ENCODE data around the gene KRT9.
"Not testable (repeated sequence)": the region's sequence is repeated elsewhere in the genome, so short reads cannot be mapped to it uniquely, and the experiment has no call there.

The KRT9 gene

DNA sequence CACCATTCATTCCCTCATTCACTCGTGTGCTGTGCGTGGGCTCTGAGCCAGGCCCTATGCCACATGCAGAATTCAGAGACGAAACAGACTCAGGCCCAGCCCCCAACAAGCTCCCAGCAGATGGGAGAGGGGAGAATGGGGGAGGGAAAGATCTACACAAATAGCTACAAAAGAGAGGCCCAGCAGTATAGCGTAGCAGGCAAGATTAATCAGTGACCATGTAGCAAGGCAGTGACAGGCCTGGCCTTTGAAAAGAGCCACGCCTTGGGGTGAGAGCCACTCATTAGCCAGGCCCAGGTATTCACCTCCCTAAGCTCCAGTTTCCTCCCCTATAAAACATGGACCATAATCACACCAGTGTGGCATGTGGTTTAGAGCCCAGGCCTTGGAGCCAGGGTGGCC lies 27.4 kb downstream of the KRT9 start:
- DNase-seq = peak; percentile 52

DNA sequence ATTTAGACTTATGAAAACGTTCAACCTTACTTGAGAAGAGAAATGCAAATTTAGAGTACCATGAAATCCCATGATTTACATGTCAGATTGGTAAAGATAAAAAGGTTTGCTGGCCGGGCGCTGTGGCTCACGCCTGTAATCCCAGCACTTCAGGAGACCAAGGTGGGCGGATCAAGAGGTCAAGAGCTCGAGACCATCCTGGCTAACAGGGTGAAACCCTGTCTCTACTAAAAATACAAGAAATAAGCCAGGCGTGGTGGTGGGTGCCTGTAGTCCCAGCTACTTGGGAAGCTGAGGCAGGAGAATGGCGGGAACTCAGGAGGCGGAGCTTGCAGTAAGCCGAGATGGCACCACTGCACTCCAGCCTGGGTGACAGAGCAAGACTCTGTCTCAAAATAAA lies 29.1 kb downstream of the KRT9 start:
- DNase-seq = not testable (repeated sequence)

GRCh38 chr17:41542357-41542756 lies 29.5 kb downstream of the KRT9 start:
- no peak for DNase-seq

GRCh38 chr17:41540921-41541625 lies 30.8 kb downstream of the KRT9 start:
- DNase-seq = no peak

- DNase-seq = peak; percentile 62
Observed at GRCh38 chr17:41539979-41540701, 31.7 kb downstream of the KRT9 start.

DNA sequence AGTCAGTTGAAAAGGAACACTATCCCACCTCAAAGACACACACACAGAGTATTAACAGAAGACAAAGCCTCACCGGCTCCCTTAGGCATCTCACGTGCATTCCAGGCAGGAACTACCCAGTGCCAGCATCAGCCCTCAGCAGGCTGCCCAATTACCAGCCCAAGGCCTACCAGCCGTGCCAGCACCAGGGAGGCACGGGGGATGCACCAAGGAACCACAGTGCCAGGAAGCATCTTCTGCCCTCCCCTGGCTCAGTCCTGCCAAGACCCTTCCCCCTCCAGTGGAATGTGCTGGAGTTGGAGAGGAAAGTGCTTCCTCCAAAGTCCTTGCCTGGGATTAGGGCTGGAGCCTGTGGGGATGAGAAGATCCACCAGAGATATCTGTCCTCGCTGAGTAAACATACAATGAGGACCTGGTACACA lies 32.8 kb downstream of the KRT9 start:
- no peak for DNase-seq

- no peak for DNase-seq
Observed at GRCh38 chr17:41538565-41538991, 33.3 kb downstream of the KRT9 start.

- DNase-seq = no peak
Observed at GRCh38 chr17:41537990-41538389, 33.9 kb downstream of the KRT9 start.

- no peak for DNase-seq
Observed at GRCh38 chr17:41537614-41537954, 34.3 kb downstream of the KRT9 start.

GRCh38 chr17:41536741-41537613 lies 34.9 kb downstream of the KRT9 start:
- no peak for DNase-seq

GRCh38 chr17:41535764-41536481 lies 35.9 kb downstream of the KRT9 start:
- DNase-seq = no peak

DNA sequence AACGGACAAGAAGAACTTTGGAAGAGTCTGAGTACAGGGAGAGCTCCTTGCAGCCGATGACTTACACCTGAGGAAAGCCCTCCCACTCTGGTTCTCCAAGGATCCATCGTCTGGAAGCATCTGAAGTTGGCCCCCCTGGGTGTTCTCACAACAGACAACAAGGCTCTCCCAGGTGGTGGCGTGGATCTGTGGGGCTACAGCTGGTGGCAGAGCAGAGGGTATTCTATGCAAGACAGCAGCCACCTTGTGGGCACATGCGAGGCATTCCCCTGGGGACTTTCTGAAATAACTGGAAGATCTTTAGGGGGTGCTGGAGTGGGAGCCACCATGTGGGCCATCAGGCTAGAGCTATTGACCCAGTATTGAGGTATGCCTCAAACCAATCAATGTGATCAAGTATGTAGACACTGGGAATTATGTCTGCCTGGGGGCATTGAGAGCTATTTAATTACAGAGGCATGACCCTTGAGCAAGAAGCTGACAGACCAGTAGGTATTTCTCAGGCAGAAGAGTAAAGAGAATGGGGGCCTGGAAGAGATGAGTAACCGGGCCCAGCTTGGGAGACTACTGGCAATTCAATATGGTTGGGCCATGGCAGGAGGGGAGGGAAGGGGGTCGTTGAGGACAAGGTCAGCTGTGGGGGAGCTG lies 36.8 kb downstream of the KRT9 start:
- DNase-seq = no peak

DNA sequence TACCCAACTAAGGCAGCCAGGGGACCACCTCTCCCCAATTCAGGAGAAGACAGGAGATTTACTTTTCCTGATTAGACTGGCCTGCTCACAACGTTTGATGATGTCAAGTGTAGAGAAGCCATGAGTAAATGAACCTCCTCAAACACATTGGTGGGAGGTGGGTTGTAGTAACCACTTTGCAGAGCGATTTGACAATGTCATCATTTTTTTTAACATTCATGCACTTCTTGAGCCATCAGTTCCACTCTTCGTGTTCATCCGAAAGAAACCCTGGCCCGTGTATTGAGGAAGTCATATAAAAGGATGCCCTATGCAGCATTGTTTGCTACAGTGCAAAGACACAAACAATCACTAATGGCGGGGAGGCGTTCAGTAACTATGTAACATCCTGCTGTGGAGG lies 38.2 kb downstream of the KRT9 start:
- no peak for DNase-seq

DNA sequence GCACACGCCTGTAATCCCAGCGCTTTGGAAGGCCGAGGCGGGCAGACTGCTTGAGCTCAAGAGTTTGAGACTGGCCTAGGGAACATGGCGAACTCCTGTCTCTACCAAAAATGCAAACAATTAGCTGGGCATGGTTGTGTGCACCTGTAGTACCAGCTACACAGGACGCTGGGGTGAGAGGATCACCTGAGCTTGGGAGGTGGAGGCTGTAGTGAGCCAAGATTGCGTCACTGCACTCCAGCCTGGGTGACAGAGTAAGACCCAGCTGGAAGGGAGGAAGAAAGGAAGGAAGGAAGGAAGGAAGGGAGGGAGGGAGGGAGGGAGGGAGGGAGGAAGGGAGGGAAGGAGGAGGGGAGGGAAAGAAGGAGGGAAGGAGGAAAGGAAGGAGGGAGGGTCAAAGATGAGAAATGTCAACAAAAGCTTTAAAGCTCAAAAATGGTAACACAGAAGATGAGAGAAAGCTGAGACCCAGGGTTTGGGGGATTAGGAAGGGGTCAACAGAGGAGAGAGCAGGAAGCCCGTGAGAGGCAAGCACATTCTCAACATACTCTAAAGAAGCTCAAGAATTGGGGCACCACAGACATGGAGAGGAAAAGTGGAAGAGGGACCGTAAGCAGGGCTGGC lies 38.8 kb downstream of the KRT9 start:
- DNase-seq = no peak

GRCh38 chr17:41531993-41532392 lies 39.9 kb downstream of the KRT9 start:
- no peak for DNase-seq

DNA sequence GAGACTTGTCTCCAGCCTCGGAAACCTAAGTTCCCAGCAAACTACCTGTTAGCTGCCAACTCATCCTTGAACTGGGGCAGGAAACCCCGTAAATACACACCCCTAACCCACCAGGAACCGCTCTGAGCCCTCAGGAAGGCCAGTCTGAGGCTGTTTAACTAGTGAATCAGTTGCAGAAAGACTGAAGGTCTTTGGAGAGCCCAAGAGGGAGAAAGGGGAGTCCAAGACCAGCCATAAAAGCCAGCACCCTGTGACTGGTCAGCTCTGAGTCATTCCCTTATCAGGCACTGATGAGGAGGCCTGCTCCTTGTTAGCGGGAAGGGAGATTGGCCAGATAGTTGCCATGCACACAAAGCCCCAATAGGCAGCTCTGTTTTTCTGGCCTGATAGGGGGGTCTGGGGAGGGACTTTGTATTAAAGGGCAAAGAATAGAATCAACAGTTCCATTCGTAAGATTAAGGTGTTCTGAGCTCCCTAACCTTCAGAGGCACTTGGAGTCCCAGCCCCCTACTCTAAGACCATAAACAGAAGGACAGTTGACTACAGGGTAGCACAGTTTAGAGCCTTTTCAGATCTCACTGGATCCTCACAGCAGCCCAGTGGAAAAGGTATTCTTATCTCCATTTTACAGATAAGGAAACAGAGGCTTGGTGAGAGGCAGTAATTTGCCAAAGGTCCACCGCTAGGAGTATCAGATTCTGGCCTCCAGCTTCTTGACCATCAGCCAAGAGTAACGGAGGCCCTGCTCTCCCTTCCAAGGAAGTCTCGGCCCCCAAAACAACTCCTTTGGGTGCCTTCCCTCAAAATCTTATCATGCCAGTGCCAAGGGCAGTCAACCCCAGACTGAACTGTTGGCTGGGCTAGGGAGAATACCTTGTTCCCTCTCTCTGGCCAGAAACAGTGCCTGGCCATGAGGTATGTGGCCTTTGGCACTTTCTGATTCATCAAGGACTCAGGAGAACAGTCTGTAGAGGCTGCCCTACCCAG lies 41.5 kb downstream of the KRT9 start:
- no peak for DNase-seq

DNA sequence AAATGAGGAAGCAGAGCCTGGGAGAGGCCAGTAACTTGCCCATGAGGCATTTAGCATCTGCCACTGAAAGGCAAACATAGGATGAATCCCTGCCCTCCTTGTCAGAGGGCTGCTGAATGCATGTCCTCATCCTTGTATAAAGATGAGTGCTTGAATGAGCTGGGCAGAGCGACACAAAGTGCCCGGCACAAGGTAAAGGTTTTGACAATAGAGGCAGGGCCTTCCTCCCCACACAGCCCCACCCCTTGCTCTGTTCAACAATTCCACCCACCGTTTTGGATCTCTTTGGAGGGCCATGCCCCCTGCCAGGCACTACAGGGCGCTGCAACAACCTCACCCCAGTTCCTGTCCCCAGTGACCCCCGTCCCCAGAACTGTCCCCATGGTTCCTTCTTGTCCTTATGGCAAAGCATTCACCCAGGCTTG lies 42.4 kb downstream of the KRT9 start:
- DNase-seq = peak; percentile 84

DNA sequence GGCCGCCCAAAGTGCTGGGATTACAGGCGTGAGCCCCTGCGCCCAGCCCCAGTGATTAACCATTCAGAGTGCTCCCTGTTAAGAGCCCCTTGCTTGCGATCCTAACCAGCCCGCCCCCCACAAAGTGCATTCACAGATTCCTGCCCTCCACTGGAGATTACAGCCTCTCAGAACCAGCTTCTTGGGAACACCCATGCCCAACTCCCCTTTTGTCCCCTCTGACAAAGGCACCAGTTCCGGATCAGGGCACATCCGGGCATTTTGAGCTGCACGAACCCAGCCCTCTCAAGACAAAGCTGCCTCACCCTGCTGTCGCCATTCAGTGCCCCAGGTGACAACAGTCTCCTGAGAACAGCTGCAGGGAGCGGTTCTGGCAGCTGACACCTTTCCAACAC lies 42.9 kb downstream of the KRT9 start:
- peak; percentile 90 for DNase-seq

- peak; percentile 36 for DNase-seq
Observed at GRCh38 chr17:41527063-41528023, 44.5 kb downstream of the KRT9 start.
